Measurements from ENCODE around the gene PLXNB2. TPM values are rescaled to one million over a fixed set of nuclear protein-coding genes. Genes with fewer than 3 reads are reported as not detected.

The PLXNB2 gene
- total RNA-seq, 1 experiment from 2014 or later = 260 TPM

- H3K79me2 ChIP-seq (ENCODE audit: low read depth) = no peaks in the 10 kb centered on the region
- no peak overlapping the region for H3K4me2 ChIP-seq
- H3K4me1 ChIP-seq (replicated peaks; ENCODE audit: insufficient read depth) = no peaks in the 10 kb centered on the region
- H3K9me3 ChIP-seq (ENCODE audit: insufficient read depth, low read depth) = no peaks in the 10 kb centered on the region
- H3F3A ChIP-seq (ENCODE audit: insufficient read depth, low read depth) = no peaks in the 10 kb centered on the region; the same call in 1 of the 2 replicates
- ChIA-PET CTCF (interaction anchor here (0.6 kb wide), 1 partner anchor 298 kb away, joined by 10 read pairs; the partner anchor contains the start of gene SCO2), POLR2A (ENCODE audit: unreplicated experiment) (interaction anchor here (0.5 kb wide), 1 partner anchor 224 kb away, joined by 3 read pairs; no protein-coding TSS in a partner anchor)
- no peaks in the 10 kb centered on the region for H3K9me2 ChIP-seq (ENCODE audit: insufficient read depth)
- intact Hi-C loops (cut with micrococcal nuclease; ENCODE audit: unreplicated experiment) = no loop called here
- DNase-seq = no peak
- peaks cover 13% of the 10 kb centered on the region for H3K36me3 ChIP-seq (ENCODE audit: low read depth)
- H3K4me3 ChIP-seq = no peak overlapping the region
- no peak overlapping the region for H3K27ac ChIP-seq
- H3K27me3 ChIP-seq (ENCODE audit: insufficient read depth, low read depth) = no peaks in the 10 kb centered on the region
- no peak overlapping the region for H2AFZ ChIP-seq
- peaks cover 40% of the 10 kb centered on the region for H4K20me1 ChIP-seq (ENCODE audit: insufficient read depth)
- TF ChIP-seq CTCF (conservative IDR thresholded peaks at IDR 0.05) = no peak
- TF ChIP-seq EZH2 (IDR thresholded peaks at IDR 0.05; ENCODE audit: low read depth) = no peak
- no TSS peak for BruUV-seq (replicated peaks)
Measured at GRCh38 chr22:50227579-50228215, 79.7 kb downstream of the PLXNB2 start.

GRCh38 chr22:50226875-50227165, 80.6 kb downstream of the PLXNB2 start:
- CTCF ChIA-PET = interaction anchor here (0.6 kb wide), 1 partner anchor 299 kb away, joined by 10 read pairs; the partner anchor contains the start of gene SCO2
- POLR2A ChIA-PET (ENCODE audit: unreplicated experiment) = no interaction called here
- peaks cover 49% of the 10 kb centered on the region for H4K20me1 ChIP-seq (ENCODE audit: insufficient read depth)

GRCh38 chr22:50226063-50226874, 81.2 kb downstream of the PLXNB2 start:
- H3K4me1 ChIP-seq (replicated peaks; ENCODE audit: insufficient read depth) = no peaks in the 10 kb centered on the region
- CTCF ChIA-PET = no interaction called here
- BruUV-seq (replicated peaks) = no TSS peak
- TF ChIP-seq EZH2 (IDR thresholded peaks at IDR 0.05; ENCODE audit: low read depth) (no peak), CTCF (conservative IDR thresholded peaks at IDR 0.05) (no peak)
- H3K27ac ChIP-seq = no peak overlapping the region
- no peaks in the 10 kb centered on the region for H3K9me3 ChIP-seq (ENCODE audit: insufficient read depth, low read depth)
- no peaks in the 10 kb centered on the region for H3K27me3 ChIP-seq (ENCODE audit: insufficient read depth, low read depth)
- H3K36me3 ChIP-seq (ENCODE audit: low read depth) = peaks cover 14% of the 10 kb centered on the region
- no peaks in the 10 kb centered on the region for H3K79me2 ChIP-seq (ENCODE audit: low read depth)
- POLR2A ChIA-PET (ENCODE audit: unreplicated experiment) = no interaction called here
- peaks cover 52% of the 10 kb centered on the region for H4K20me1 ChIP-seq (ENCODE audit: insufficient read depth)
- H2AFZ ChIP-seq = no peak overlapping the region
- intact Hi-C loops (cut with micrococcal nuclease; ENCODE audit: unreplicated experiment) = no loop called here
- H3K9me2 ChIP-seq (ENCODE audit: insufficient read depth) = no peaks in the 10 kb centered on the region
- no peak for DNase-seq
- no peaks in the 10 kb centered on the region; the same call in 1 of the 2 replicates for H3F3A ChIP-seq (ENCODE audit: insufficient read depth, low read depth)
- H3K4me2 ChIP-seq = no peak overlapping the region
- H3K4me3 ChIP-seq = no peak overlapping the region

More at GRCh38 chr22:50226875-50227165, 80.6 kb downstream of the PLXNB2 start:
- no TSS peak for BruUV-seq (replicated peaks)
- intact Hi-C loops (cut with micrococcal nuclease; ENCODE audit: unreplicated experiment) = no loop called here
- H3K36me3 ChIP-seq (ENCODE audit: low read depth) = peaks cover 13% of the 10 kb centered on the region
- no peak for TF ChIP-seq CTCF (conservative IDR thresholded peaks at IDR 0.05)
- no peak for TF ChIP-seq EZH2 (IDR thresholded peaks at IDR 0.05; ENCODE audit: low read depth)
- no peaks in the 10 kb centered on the region; the same call in 1 of the 2 replicates for H3F3A ChIP-seq (ENCODE audit: insufficient read depth, low read depth)
- no peak overlapping the region for H2AFZ ChIP-seq
- no peak for DNase-seq
- no peaks in the 10 kb centered on the region for H3K9me3 ChIP-seq (ENCODE audit: insufficient read depth, low read depth)
- H3K9me2 ChIP-seq (ENCODE audit: insufficient read depth) = no peaks in the 10 kb centered on the region
- H3K27me3 ChIP-seq (ENCODE audit: insufficient read depth, low read depth) = no peaks in the 10 kb centered on the region
- H3K4me1 ChIP-seq (replicated peaks; ENCODE audit: insufficient read depth) = no peaks in the 10 kb centered on the region
- H3K79me2 ChIP-seq (ENCODE audit: low read depth) = no peaks in the 10 kb centered on the region
- H3K4me3 ChIP-seq = no peak overlapping the region
- no peak overlapping the region for H3K4me2 ChIP-seq
- H3K27ac ChIP-seq = no peak overlapping the region
